Mucosa of descending colon (tissue), 3 donors: ENCODE data around the gene CSGALNACT2. TPM values are rescaled to one million over a fixed set of nuclear protein-coding genes. Genes with fewer than 3 reads are reported as not detected.

Experiments used
- ATAC-seq: fragments of 200-7000 bp; cut with Tn5 transposase; one replicate; pipeline ENCODE4 v1.9.1; 2020; ENCODE audit warnings: mild to moderate bottlenecking, moderate library complexity
- DNase-seq, 3 donors: peaks; one replicate each; pipeline ENCODE4 v3.0.0-alpha.2; 2020
- H3K36me3 ChIP-seq: fragments of 200-600 bp; one replicate; pipeline ENCODE4 v1.8.0; 2021; ENCODE audit warnings: low read depth, mild to moderate bottlenecking
- H3K4me1 ChIP-seq: fragments of 200-600 bp; one replicate; pipeline ENCODE4 v1.8.0; 2021; ENCODE audit warnings: low read depth, mild to moderate bottlenecking
- H3K4me3 ChIP-seq: fragments of 200-600 bp; one replicate; pipeline ENCODE4 v1.8.0; 2021; ENCODE audit warnings: mild to moderate bottlenecking
- H3K9me3 ChIP-seq: fragments of 200-600 bp; one replicate; pipeline ENCODE4 v1.8.0; 2021; ENCODE audit warnings: mild to moderate bottlenecking
- CTCF ChIP-seq: fragments of 200-600 bp; IDR thresholded peaks from one replicate; pipeline ENCODE4 v1.8.0; 2022; ENCODE audit warnings: antibody characterized with exemption, mild to moderate bottlenecking
- intact Hi-C, 2 donors: fragments of 100-400 bp; cut with DNase I in 1 of 2; cut with micrococcal nuclease in 1 of 2; formaldehyde crosslinking; loops; one replicate each; pipeline versions ENCODE4 v1.11.0 to v1.11.1; 2022; cut with DNase I, micrococcal nuclease
- total RNA-seq, 3 donors: library from RNA; stranded (reverse); fragmentation: NEBNext Ultra II Directional in 2 of 3; extraction: Animal tissue kit (Norgen Biotek cat#: 25700) in 2 of 3; gene quantifications; one replicate each; pipeline versions ENCODE4 v1.2.1 to v1.2.4, GENCODE V29; 2021 to 2023
- donor health status: DM: no; HTN: no; CAD: no; lungs with moderate emphysema.
- donor health status: DM: no; HTN: no; CAD: no.
- donor health status: DM: no; HTN: yes; CAD: no.

CSGALNACT2 gene
- total RNA-seq, 3 donors from 2014 or later = 3.9 to 20.1 (median 7.4) TPM

- no peaks in the 10 kb centered on the region for H3K36me3 ChIP-seq
- ATAC-seq (no peak), DNase-seq (peak in 2 of 3 donors; percentile 12)
- H3K4me3 ChIP-seq = no peak overlapping the region
- TF ChIP-seq CTCF = no peak
- no peaks in the 10 kb centered on the region for H3K9me3 ChIP-seq
- intact Hi-C loops = no loop called here
- H3K4me1 ChIP-seq = no peaks in the 10 kb centered on the region
Observed at GRCh38 chr10:43222210-43222720, 84.0 kb downstream of the CSGALNACT2 start.

GRCh38 chr10:43223056-43223455 is 84.8 kb downstream of the CSGALNACT2 start:
- Histone ChIP-seq H3K4me3 (no peak overlapping the region), H3K4me1 (no peaks in the 10 kb centered on the region), H3K36me3 (no peaks in the 10 kb centered on the region), H3K9me3 (no peaks in the 10 kb centered on the region)
- DNase-seq (no peak), ATAC-seq (no peak)
- no peak for TF ChIP-seq CTCF
- intact Hi-C loops = no loop called here

- Histone ChIP-seq H3K4me3 (no peak overlapping the region), H3K4me1 (peaks cover 6% of the 10 kb centered on the region), H3K9me3 (no peaks in the 10 kb centered on the region), H3K36me3 (no peaks in the 10 kb centered on the region)
- ATAC-seq (no peak), DNase-seq (no peak)
- intact Hi-C loops = no loop called here
- TF ChIP-seq CTCF = no peak
Observed at GRCh38 chr10:43224321-43224720, 86.1 kb downstream of the CSGALNACT2 start.

GRCh38 chr10:43225004-43225786 is 87.0 kb downstream of the CSGALNACT2 start:
- H3K9me3 ChIP-seq = no peaks in the 10 kb centered on the region
- H3K4me1 ChIP-seq = peaks cover 6% of the 10 kb centered on the region
- peak in 1 of 3 donors; percentile 6 for DNase-seq
- H3K4me3 ChIP-seq = no peak overlapping the region
- intact Hi-C loops = no loop called here
- TF ChIP-seq CTCF = no peak
- H3K36me3 ChIP-seq = no peaks in the 10 kb centered on the region
- no peak for ATAC-seq

GRCh38 chr10:43225787-43226153 is 87.5 kb downstream of the CSGALNACT2 start:
- H3K4me1 ChIP-seq = peaks cover 6% of the 10 kb centered on the region
- no peaks in the 10 kb centered on the region for H3K36me3 ChIP-seq
- intact Hi-C loops = no loop called here
- H3K9me3 ChIP-seq = no peaks in the 10 kb centered on the region
- DNase-seq (peak in 2 of 3 donors; percentile 14 to 40), ATAC-seq (no peak)
- no peak overlapping the region for H3K4me3 ChIP-seq
- TF ChIP-seq CTCF = no peak
